Measurements from ENCODE around the gene COL11A1. TPM values are rescaled to one million over a fixed set of nuclear protein-coding genes. Genes with fewer than 3 reads are reported as not detected.

The COL11A1 gene
- polyA plus RNA-seq, 2 of the 4 experiments (the other 2 are of a cell fraction): 6.8 to 13.6 TPM

- H3K4me1 ChIP-seq: no peaks in the 10 kb centered on the region
- DNase-seq (ENCODE audit: low read depth in 1 of 2, low spot score in 1 of 2): no peak
- no peaks in the 10 kb centered on the region for H3K9me3 ChIP-seq
- TF ChIP-seq, protein P1, sequence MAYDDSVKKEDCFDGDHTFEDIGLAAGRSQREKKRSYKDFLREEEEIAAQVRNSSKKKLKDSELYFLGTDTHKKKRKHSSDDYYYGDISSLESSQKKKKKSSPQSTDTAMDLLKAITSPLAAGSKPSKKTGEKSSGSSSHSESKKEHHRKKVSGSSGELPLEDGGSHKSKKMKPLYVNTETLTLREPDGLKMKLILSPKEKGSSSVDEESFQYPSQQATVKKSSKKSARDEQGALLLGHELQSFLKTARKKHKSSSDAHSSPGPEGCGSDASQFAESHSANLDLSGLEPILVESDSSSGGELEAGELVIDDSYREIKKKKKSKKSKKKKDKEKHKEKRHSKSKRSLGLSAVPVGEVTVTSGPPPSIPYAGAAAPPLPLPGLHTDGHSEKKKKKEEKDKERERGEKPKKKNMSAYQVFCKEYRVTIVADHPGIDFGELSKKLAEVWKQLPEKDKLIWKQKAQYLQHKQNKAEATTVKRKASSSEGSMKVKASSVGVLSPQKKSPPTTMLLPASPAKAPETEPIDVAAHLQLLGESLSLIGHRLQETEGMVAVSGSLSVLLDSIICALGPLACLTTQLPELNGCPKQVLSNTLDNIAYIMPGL (CRISPR knock-in tag; IDR thresholded peaks at IDR 0.05; ENCODE audit: borderline replicate concordance): no peak
- no peak for TF ChIP-seq ZFP36 (IDR thresholded peaks at IDR 0.05; ENCODE audit: borderline replicate concordance, partially characterized antibody)
- TF ChIP-seq KDM1A (IDR thresholded peaks at IDR 0.05; ENCODE audit: low read depth): no peak
- TF ChIP-seq KDM5A (IDR thresholded peaks at IDR 0.05): no peak
- TF ChIP-seq, protein P2, sequence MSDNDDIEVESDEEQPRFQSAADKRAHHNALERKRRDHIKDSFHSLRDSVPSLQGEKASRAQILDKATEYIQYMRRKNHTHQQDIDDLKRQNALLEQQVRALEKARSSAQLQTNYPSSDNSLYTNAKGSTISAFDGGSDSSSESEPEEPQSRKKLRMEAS (IDR thresholded peaks at IDR 0.05): no peak
- TF ChIP-seq ATOH8 (CRISPR knock-in tag; IDR thresholded peaks at IDR 0.05; ENCODE audit: low read depth): no peak
- TF ChIP-seq MAFK (IDR thresholded peaks at IDR 0.05; ENCODE audit: partially characterized antibody): no peak
- TF ChIP-seq, protein P3, sequence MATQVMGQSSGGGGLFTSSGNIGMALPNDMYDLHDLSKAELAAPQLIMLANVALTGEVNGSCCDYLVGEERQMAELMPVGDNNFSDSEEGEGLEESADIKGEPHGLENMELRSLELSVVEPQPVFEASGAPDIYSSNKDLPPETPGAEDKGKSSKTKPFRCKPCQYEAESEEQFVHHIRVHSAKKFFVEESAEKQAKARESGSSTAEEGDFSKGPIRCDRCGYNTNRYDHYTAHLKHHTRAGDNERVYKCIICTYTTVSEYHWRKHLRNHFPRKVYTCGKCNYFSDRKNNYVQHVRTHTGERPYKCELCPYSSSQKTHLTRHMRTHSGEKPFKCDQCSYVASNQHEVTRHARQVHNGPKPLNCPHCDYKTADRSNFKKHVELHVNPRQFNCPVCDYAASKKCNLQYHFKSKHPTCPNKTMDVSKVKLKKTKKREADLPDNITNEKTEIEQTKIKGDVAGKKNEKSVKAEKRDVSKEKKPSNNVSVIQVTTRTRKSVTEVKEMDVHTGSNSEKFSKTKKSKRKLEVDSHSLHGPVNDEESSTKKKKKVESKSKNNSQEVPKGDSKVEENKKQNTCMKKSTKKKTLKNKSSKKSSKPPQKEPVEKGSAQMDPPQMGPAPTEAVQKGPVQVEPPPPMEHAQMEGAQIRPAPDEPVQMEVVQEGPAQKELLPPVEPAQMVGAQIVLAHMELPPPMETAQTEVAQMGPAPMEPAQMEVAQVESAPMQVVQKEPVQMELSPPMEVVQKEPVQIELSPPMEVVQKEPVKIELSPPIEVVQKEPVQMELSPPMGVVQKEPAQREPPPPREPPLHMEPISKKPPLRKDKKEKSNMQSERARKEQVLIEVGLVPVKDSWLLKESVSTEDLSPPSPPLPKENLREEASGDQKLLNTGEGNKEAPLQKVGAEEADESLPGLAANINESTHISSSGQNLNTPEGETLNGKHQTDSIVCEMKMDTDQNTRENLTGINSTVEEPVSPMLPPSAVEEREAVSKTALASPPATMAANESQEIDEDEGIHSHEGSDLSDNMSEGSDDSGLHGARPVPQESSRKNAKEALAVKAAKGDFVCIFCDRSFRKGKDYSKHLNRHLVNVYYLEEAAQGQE (IDR thresholded peaks at IDR 0.05): no peak
- no peak for TF ChIP-seq CHD2 (IDR thresholded peaks at IDR 0.05; ENCODE audit: low read length, partially characterized antibody)
- no peak for TF ChIP-seq RFX5 (IDR thresholded peaks at IDR 0.05)
- no peak for TF ChIP-seq CHD4 (IDR thresholded peaks at IDR 0.05; ENCODE audit: borderline replicate concordance)
- H3K4me2 ChIP-seq: no peak overlapping the region
- H3K4me3 ChIP-seq: no peak overlapping the region
- ChIA-PET POLR2A (no interaction called here), CTCF (no interaction called here)
- 28% methylated on average over 1 of the region's 1 CpG for WGBS (ENCODE audit: missing lambda C conversion rate)
- ATAC-seq: no peak
- H3K27ac ChIP-seq: no peak overlapping the region
- no peak for FAIRE-seq
These were observed 140.5 kb downstream of the COL11A1 start for GRCh38 chr1:102967786-102968185.

DNA sequence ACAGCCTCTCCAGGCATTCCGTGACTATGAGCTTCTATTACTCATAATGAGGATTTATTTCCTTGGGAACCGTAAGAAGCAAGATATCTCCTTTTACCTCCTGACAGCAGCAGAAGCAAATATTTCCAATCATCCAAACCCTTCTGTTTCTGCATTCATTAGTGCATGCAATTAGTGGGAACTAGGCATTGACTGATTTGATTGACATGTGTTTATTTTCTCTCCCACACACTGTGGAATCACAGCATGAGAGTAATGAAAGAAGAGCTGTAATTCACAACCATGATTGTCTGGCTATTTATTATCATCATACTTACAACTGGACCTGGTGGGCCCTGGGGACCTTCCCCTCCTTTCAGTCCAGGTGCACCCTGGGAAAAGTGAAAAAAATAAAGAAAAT is 146.8 kb downstream of the COL11A1 start:
- no peak for ATAC-seq
- WGBS (ENCODE audit: missing lambda C conversion rate): 81% methylated on average over 2 of the region's 2 CpGs
- H3K27ac ChIP-seq: no peak overlapping the region
- ChIA-PET CTCF (no interaction called here), POLR2A (no interaction called here)
- no peak overlapping the region for H3K4me3 ChIP-seq
- no peak for DNase-seq (ENCODE audit: low read depth in 1 of 2, low spot score in 1 of 2)
- no peak overlapping the region for H3K4me2 ChIP-seq
- FAIRE-seq: no peak
- H3K4me1 ChIP-seq: no peaks in the 10 kb centered on the region
- H3K9me3 ChIP-seq: no peaks in the 10 kb centered on the region
- TF ChIP-seq NFE2L2 (conservative IDR thresholded peaks at IDR 0.05; ENCODE audit: low read length) (no peak), ELK1 (IDR thresholded peaks at IDR 0.05; ENCODE audit: low read depth, low read length) (no peak), RARB (CRISPR knock-in tag; IDR thresholded peaks at IDR 0.05) (no peak), SREBF2 (IDR thresholded peaks at IDR 0.05) (no peak), POLR2A (IDR thresholded peaks at IDR 0.05; ENCODE audit: low read length) (no peak), KDM5A (IDR thresholded peaks at IDR 0.05) (no peak), RFX5 (IDR thresholded peaks at IDR 0.05) (no peak)

DNA sequence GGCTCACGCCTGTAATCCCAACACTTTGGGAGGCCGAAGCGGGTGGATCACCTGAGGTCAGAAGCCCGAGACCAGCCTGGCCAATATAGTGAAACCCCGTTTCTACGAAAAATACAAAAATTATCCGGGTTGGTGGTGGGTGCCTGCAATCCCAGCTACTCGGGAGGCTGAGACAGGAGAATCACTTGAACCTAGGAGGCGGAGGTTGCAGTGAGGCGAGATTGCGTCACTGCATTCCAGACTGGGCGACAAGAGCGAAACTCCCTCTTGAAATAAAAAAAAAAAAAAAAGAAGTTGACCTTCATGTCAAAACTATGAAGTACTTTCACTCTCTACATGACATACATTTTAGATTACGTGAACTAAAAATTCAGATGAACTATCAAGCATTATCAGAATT is 153.7 kb downstream of the COL11A1 start:
- Histone ChIP-seq H3K9me3 (no peaks in the 10 kb centered on the region), H3K4me2 (no peak overlapping the region), H3K4me1 (no peaks in the 10 kb centered on the region), H3K27ac (no peak overlapping the region), H3K4me3 (no peak overlapping the region)
- TF ChIP-seq CTCF (IDR thresholded peaks at IDR 0.05) (no peak), CHD2 (IDR thresholded peaks at IDR 0.05; ENCODE audit: low read length, partially characterized antibody) (no peak), RARB (CRISPR knock-in tag; IDR thresholded peaks at IDR 0.05) (no peak), EHMT2 (IDR thresholded peaks at IDR 0.05; ENCODE audit: low read depth) (no peak), BHLHE40 (IDR thresholded peaks at IDR 0.05; ENCODE audit: low read depth, low read length) (no peak), ZC3H11A (IDR thresholded peaks at IDR 0.05) (no peak), FOXS1 (CRISPR knock-in tag; IDR thresholded peaks at IDR 0.05) (no peak), JUNB (IDR thresholded peaks at IDR 0.05) (no peak), ESRRA (IDR thresholded peaks at IDR 0.05; ENCODE audit: borderline replicate concordance, low read length) (no peak), CBX8 (IDR thresholded peaks at IDR 0.05) (no peak), HDAC2 (IDR thresholded peaks at IDR 0.05) (no peak)
- TF ChIP-seq, protein P4, sequence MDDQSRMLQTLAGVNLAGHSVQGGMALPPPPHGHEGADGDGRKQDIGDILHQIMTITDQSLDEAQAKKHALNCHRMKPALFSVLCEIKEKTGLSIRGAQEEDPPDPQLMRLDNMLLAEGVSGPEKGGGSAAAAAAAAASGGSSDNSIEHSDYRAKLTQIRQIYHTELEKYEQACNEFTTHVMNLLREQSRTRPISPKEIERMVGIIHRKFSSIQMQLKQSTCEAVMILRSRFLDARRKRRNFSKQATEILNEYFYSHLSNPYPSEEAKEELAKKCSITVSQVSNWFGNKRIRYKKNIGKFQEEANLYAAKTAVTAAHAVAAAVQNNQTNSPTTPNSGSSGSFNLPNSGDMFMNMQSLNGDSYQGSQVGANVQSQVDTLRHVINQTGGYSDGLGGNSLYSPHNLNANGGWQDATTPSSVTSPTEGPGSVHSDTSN (IDR thresholded peaks at IDR 0.05): no peak
- FAIRE-seq (no peak), ATAC-seq (no peak), DNase-seq (ENCODE audit: low read depth in 1 of 2, low spot score in 1 of 2) (no peak)
- ChIA-PET CTCF (no interaction called here), POLR2A (no interaction called here)
- WGBS (ENCODE audit: missing lambda C conversion rate): 87% methylated on average over 14 of the region's 14 CpGs
